Erythroblast (primary cell): Measurements from ENCODE around the gene DRICH1.
A peak's percentile ranks its signal among the peaks of the same experiment; 100 is the strongest.
"Not testable (repeated sequence)": the region's sequence is repeated elsewhere in the genome, so short reads cannot be mapped to it uniquely, and the experiment has no call there.

Experiments
- DNase-seq, 2 experiments: peaks; one replicate each; lab custom pipeline; 2025; lab: John Stamatoyannopoulos, UW
- GATA1 ChIP-seq: IDR thresholded peaks from 2 replicates; pipeline ENCODE4 v1.6.1; 2011; ENCODE audit warnings: low read depth, mild to moderate bottlenecking, control low read depth, low read length, moderate library complexity
- POLR2A ChIP-seq: IDR thresholded peaks from 2 replicates; pipeline ENCODE4 v1.6.1; 2011; ENCODE audit warnings: mild to moderate bottlenecking, low read length

Gene DRICH1, protein sequence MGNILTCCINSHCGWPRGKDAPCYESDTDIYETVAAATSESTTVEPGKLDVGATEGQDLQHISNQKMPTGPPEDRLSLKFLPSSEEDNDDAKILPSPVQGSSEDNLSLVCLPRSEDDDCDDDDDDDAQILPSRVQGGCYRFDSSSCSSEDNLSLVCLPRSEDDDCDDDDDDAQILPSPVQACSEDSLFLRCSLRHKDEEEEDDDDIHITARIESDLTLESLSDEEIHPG

GRCh38 chr22:23632178-23632577, at the start of gene DRICH1:
Gene DRICH1 (minus strand): TSS chr22:23632321. CDS start chr22:23632023, 298 bp downstream.
- DNase-seq, result no peak
- TF ChIP-seq GATA1, result no peak
- no peak for TF ChIP-seq POLR2A

GRCh38 chr22:23681026-23681809, 49.1 kb upstream of the DRICH1 start:
- no peak for DNase-seq
- TF ChIP-seq GATA1, result no peak
- no peak for TF ChIP-seq POLR2A

DNA sequence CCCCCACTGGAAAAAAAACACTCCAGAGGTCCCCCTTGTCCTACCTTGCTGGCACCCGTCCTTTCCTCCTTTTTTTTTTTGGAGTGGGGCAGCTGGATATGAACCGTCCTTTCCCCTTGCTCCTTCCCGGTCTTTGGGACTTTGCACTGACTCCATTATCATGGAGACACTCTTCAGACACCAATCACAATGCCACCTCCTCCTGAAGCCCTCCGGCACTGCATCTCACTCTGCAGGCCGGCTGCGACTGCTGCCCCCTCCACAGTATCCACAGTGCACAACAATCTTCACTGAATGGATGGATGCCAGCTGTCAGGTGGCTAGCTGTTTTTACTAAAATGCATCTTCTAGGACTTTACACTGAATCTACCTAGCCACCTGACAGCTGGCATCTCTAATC, 46.0 kb upstream of the DRICH1 start:
- TF ChIP-seq POLR2A (no peak), GATA1 (no peak)
- no peak for DNase-seq

DNA sequence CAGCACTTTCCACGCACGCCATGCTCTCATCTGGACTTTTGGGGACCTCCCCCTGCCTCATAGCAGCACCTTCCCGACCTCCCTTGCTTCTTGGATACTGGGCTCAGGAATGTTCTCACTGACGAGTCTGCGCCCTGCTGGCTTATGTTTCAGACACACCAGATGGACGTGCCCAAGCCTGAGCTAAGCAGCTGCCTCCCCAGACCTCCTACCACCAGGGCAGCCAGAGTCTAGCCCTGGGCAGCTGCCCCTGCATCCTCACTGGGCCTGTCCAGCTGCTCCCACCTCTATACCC, 45.5 kb upstream of the DRICH1 start:
- TF ChIP-seq GATA1 (no peak), POLR2A (no peak)
- DNase-seq, result no peak

DNA sequence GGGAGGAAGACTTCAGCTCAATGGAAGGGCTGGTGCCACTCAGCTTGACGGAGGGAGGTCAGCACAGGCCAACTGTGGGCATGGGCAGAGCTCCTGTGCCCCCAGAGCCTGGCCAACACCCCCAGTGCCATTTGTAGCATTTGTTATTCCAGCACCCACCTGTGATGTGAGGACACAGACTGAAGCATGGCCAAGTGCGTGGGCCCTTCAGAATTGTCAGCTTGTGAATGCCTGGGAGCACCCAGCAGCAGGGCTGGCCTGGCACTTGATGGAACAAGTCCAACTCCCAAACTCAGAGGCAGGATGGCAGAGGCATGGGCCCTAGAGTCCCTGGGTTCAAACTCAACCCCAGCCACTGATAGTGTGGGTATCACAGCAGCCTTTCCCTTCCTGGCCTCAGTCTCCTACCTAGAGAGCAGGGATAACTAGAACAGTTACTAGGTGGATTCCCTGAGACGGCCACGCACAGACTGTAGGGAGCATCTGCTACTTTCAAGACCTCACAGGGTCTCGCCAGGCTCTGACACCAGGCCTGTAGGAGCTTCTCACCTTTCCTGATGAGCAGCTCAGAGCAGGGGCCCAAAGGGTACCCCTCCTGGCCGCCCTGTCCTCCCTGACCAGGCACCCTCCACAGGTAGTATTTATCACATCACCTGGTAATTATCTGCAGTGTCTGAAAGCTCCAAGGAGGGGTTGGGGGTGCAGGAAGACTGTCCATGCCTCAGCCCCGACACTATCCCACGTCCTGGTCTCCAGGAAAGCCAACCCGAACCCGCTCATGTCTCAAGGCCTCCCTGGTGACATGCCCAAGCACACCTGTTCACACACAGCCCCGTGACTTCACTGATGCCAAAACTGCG, 45.0 kb upstream of the DRICH1 start:
- DNase-seq, result not testable (repeated sequence)

DNA sequence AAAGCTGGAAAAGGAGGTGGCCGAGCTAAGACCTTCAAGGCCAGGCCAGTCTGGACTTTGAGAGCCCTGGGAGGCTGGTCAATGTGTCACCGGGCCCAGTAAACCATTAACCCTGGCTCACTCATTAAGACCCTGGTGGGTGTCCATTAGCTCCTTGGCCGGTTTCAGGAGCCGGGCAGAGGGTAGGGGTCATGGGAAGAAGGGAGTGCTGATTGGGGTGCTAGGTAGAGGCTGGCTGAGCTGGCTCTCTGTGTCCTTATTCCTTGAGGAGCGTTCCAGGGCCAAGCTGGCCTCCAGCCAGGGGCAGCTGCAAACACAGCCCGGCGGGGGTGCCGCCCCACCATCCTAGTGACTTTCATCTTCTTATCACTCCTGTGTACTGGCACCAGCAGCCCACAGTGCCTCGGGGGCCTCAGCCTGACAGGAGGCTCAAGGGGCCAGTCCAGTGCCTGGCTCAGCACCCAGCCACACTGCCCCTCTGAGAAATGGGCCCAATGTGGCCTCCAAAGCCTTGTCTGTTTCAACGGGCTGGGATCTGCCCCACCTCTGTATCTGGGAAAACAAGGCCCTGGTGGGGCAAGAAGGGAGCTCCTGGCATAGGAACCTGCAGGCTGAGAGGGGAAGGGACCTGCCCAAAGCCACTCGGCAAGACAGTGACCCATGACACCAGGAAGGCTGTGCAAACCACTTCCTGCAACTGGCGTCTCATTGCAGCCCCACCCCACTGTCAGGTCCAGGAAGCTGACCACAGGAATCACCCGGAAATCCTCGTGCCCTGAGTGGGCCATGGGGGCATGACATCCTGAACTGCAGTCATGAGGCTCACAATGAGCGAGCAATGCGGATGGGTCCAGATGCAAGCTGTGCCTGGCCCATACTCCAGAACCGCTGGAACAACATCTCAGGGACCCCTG, 43.6 kb upstream of the DRICH1 start:
- TF ChIP-seq POLR2A, result peak; percentile 44
- TF ChIP-seq GATA1, result no peak
- DNase-seq, result peak; percentile 74 to 76

- DNase-seq, result not testable (repeated sequence)
Measured at GRCh38 chr22:23674886-23675501, 42.9 kb upstream of the DRICH1 start.

DNA sequence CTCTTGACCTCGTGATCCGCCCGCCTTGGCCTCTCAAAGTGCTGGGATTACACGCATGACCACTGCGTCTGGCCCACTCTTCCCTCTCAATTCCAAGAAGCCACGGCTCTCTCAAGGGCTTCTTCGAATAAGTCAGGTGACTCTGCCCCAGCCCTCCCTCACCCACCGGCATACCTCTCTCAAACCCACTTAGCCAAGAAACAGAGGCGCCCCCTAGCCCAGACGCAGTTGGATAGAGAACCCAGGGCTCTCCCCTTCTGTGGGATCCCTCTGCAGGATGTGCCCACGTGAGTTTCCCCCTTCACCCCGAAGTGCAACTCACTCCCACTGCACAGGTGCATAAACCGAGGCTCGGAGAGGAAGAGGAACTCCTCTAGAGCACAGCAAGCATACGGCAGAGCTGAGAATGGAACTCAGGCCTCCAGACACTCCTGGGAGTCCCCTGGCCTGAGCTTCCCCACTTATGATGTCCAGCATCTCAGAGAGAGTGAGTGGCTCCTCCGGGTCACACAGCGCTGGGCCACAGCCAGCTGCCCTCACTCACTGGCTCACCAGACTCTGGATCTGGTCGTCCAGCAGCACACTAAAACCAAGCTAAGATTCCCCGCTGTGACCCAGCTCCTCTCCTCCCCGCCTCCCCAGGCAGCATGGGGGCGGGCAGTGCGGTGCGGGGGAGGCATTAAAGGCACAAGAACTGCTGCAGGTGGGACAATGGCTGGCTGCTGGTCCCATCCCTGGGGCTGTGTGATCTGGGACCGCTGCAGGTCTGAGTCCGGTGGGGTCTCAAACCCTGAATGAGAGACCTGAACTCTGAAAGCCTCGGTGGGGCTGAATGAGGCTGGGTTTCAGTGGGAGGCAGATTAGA, 41.9 kb upstream of the DRICH1 start:
- no peak for TF ChIP-seq POLR2A
- no peak for TF ChIP-seq GATA1
- DNase-seq, result no peak

GRCh38 chr22:23673050-23673620, 41.0 kb upstream of the DRICH1 start:
- no peak for TF ChIP-seq POLR2A
- TF ChIP-seq GATA1, result no peak

DNA sequence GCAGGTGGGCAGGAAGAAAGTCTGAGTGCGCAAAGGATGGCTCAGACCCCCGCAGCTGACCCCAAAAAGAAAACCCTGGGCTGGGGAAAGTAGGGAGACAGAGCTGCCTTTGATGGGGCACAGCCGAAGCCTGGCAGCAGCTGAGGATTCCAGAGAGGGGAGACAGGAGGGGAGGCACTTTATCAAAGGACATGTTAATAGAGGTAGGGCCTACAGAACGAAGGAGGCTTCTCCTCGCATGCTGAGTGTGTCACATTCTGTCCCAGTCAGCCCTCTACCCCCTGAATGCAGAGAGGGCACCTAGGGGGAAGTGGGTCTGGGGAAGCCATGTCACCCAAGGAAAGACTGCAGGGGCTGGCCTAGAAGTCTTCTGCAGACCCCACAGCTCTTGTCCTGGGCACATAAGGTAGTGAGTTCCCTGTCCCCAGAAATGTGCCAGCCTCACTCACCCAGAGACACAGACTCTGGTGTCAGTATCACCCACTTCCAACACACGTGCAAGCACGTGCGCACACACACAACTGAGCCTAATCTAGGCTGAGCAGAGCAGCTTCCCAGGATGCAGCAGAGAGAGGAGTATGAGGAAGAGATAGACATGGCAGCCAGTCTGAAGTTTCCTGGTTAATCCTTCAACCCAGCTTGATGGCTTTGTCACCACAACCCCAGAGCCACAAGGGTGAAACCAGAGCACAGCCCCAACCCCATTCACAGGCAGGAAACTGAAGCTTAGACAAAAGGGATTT, 40.4 kb upstream of the DRICH1 start:
- DNase-seq, result peak in 1 of 2 experiments; percentile 25

More at GRCh38 chr22:23673050-23673620, 41.0 kb upstream of the DRICH1 start:
- DNase-seq, result no peak

- DNase-seq, result not testable (repeated sequence)
Measured at GRCh38 chr22:23671387-23671786, 39.3 kb upstream of the DRICH1 start.
